ENCODE measurements around the gene CPTP.

Gene CPTP

GRCh38 chr1:1298861-1299685 is 25.5 kb upstream of the CPTP start:
- H3K36me3 ChIP-seq (ENCODE audit: control insufficient read depth, insufficient read depth, low read length) = no peaks in the 10 kb centered on the region
- no peak overlapping the region for H3K4me3 ChIP-seq (ENCODE audit: low read depth, low read length)
- H3K4me2 ChIP-seq (ENCODE audit: low read length) = no peak overlapping the region
- H3K9ac ChIP-seq = no peak overlapping the region
- H3K4me1 ChIP-seq = no peaks in the 10 kb centered on the region
- H3K9me3 ChIP-seq (ENCODE audit: control insufficient read depth, low read length) = no peaks in the 10 kb centered on the region
- TF ChIP-seq, protein P1, sequence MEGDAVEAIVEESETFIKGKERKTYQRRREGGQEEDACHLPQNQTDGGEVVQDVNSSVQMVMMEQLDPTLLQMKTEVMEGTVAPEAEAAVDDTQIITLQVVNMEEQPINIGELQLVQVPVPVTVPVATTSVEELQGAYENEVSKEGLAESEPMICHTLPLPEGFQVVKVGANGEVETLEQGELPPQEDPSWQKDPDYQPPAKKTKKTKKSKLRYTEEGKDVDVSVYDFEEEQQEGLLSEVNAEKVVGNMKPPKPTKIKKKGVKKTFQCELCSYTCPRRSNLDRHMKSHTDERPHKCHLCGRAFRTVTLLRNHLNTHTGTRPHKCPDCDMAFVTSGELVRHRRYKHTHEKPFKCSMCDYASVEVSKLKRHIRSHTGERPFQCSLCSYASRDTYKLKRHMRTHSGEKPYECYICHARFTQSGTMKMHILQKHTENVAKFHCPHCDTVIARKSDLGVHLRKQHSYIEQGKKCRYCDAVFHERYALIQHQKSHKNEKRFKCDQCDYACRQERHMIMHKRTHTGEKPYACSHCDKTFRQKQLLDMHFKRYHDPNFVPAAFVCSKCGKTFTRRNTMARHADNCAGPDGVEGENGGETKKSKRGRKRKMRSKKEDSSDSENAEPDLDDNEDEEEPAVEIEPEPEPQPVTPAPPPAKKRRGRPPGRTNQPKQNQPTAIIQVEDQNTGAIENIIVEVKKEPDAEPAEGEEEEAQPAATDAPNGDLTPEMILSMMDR (IDR thresholded peaks at IDR 0.05) = no peak
- H3K27me3 ChIP-seq (ENCODE audit: control insufficient read depth, insufficient read depth, low read length) = no peaks in the 10 kb centered on the region
- no peak overlapping the region for H3K27ac ChIP-seq
- no peaks in the 10 kb centered on the region for H3K79me2 ChIP-seq
- H2AFZ ChIP-seq = no peak overlapping the region

DNA sequence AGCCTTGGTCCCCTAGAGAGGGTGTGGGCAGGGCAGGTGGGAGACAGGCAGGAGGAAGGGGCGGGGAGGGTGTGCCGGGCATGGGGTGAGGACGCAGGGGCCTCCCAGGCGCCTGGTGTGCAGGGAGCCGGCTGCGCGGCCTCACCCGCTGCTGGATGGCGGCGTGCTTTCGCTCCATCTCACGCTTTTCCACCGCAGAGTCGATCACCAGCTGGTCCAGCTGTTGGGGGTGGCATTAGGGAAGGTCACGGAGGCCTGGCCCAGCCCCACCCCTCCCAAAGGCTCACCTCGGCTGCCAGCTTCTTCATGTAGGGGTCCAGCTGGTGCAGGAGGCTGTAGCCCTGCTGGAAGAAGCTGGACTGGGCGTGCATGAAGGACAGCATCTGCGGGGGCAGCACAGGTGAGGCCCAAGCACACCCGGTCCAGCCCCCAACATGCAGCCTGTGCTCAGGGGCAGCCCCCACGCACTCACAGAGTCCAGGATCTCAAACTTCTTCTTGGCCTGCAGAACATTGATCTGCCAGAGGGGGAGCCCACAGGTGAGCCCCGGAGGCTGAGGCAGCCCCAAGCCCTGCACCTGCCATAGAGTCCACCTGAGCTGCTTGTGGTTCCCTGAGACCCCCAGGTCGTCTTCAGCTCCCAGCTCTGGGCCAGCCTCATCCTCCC is 24.8 kb upstream of the CPTP start:
- Histone ChIP-seq H2AFZ (no peak overlapping the region), H3K4me1 (no peaks in the 10 kb centered on the region), H3K9me3 (ENCODE audit: control insufficient read depth, low read length) (no peaks in the 10 kb centered on the region), H3K27ac (no peak overlapping the region), H3K9ac (no peak overlapping the region), H3K27me3 (ENCODE audit: control insufficient read depth, insufficient read depth, low read length) (no peaks in the 10 kb centered on the region), H3K4me2 (ENCODE audit: low read length) (no peak overlapping the region), H3K79me2 (no peaks in the 10 kb centered on the region), H3K36me3 (ENCODE audit: control insufficient read depth, insufficient read depth, low read length) (no peaks in the 10 kb centered on the region), H3K4me3 (ENCODE audit: low read depth, low read length) (no peak overlapping the region)
- TF ChIP-seq, protein P1 (IDR thresholded peaks at IDR 0.05) = no peak

- Histone ChIP-seq H3K79me2 (no peaks in the 10 kb centered on the region), H2AFZ (no peak overlapping the region), H3K4me1 (peaks cover 3% of the 10 kb centered on the region), H3K4me2 (ENCODE audit: low read length) (no peak overlapping the region), H3K27me3 (ENCODE audit: control insufficient read depth, insufficient read depth, low read length) (no peaks in the 10 kb centered on the region), H3K27ac (no peak overlapping the region), H3K4me3 (ENCODE audit: low read depth, low read length) (no peak overlapping the region), H3K9ac (no peak overlapping the region), H3K9me3 (ENCODE audit: control insufficient read depth, low read length) (no peaks in the 10 kb centered on the region), H3K36me3 (ENCODE audit: control insufficient read depth, insufficient read depth, low read length) (no peaks in the 10 kb centered on the region)
- TF ChIP-seq, protein P1 (IDR thresholded peaks at IDR 0.05) = no peak
Measured at GRCh38 chr1:1300352-1300739, 24.3 kb upstream of the CPTP start.

DNA sequence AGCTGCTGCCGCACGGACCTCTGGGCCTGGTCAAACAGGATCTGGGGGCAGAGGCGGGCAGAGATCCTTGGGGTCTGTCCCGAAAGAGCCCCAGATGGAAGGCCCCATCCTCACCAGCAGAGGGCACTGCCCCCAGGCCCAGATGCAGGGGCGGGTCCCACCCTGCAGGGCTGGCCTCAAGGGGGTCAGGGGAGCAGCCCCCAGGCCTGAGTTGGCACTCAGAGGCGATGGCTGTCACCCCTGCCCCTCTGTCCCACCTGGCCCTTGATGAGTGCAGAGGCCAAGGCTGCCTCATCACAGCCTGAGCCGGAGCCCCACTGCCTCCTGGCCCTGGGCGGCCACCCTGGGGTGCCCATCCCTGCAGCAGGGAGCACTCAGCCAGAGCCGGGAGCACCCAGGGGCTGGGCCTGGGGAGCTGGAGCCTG is 22.6 kb upstream of the CPTP start:
- H3K4me3 ChIP-seq (ENCODE audit: low read depth, low read length) = no peak overlapping the region
- H3K36me3 ChIP-seq (ENCODE audit: control insufficient read depth, insufficient read depth, low read length) = no peaks in the 10 kb centered on the region
- H3K4me1 ChIP-seq = peaks cover 3% of the 10 kb centered on the region
- no peak overlapping the region for H3K9ac ChIP-seq
- H3K9me3 ChIP-seq (ENCODE audit: control insufficient read depth, low read length) = no peaks in the 10 kb centered on the region
- H3K4me2 ChIP-seq (ENCODE audit: low read length) = no peak overlapping the region
- TF ChIP-seq, protein P1 (IDR thresholded peaks at IDR 0.05) = no peak
- no peaks in the 10 kb centered on the region for H3K79me2 ChIP-seq
- no peaks in the 10 kb centered on the region for H3K27me3 ChIP-seq (ENCODE audit: control insufficient read depth, insufficient read depth, low read length)
- H2AFZ ChIP-seq = no peak overlapping the region
- H3K27ac ChIP-seq = no peak overlapping the region

Data from parathyroid adenoma (tissue), 2 donors.